NB4 (cell line): Measurements from ENCODE around the gene HTT.

Source experiments
- DNase-seq: peaks from one replicate; pipeline ENCODE4 v3.0.0; 2010; ENCODE audit warnings: low read depth
- H3K4me3 ChIP-seq: one replicate; pipeline ENCODE4 v1.5.1; 2011; ENCODE audit warnings: mild to moderate bottlenecking, low read depth, low read length, moderate library complexity
- MAX ChIP-seq: IDR thresholded peaks from 2 replicates; pipeline ENCODE4 v1.6.1; 2011; ENCODE audit warnings: low read depth, low read length
- MYC ChIP-seq: IDR thresholded peaks from 2 replicates; pipeline ENCODE4 v1.6.1; 2011; ENCODE audit warnings: low read depth, low read length
- POLR2A ChIP-seq: IDR thresholded peaks from 2 replicates; pipeline ENCODE4 v1.6.1; 2011; ENCODE audit warnings: mild to moderate bottlenecking; ENCODE audit not compliant: insufficient read length; ENCODE audit errors: extremely low read depth
- TF ChIP-seq, protein P1 (sequence below): IDR thresholded peaks from one replicate; pipeline ENCODE4 v1.5.1; 2012; ENCODE audit warnings: low read depth, low read length

HTT gene

DNA sequence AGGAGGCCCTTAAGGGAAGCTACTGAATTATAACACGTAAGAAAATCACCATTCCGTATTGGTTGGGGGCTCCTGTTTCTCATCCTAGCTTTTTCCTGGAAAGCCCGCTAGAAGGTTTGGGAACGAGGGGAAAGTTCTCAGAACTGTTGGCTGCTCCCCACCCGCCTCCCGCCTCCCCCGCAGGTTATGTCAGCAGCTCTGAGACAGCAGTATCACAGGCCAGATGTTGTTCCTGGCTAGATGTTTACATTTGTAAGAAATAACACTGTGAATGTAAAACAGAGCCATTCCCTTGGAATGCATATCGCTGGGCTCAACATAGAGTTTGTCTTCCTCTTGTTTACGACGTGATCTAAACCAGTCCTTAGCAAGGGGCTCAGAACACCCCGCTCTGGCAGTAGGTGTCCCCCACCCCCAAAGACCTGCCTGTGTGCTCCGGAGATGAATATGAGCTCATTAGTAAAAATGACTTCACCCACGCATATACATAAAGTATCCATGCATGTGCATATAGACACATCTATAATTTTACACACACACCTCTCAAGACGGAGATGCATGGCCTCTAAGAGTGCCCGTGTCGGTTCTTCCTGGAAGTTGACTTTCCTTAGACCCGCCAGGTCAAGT, 167.5 kb downstream of the HTT start:
- no peak for DNase-seq
- H3K4me3 ChIP-seq = no peak overlapping the region
- TF ChIP-seq, protein P1, sequence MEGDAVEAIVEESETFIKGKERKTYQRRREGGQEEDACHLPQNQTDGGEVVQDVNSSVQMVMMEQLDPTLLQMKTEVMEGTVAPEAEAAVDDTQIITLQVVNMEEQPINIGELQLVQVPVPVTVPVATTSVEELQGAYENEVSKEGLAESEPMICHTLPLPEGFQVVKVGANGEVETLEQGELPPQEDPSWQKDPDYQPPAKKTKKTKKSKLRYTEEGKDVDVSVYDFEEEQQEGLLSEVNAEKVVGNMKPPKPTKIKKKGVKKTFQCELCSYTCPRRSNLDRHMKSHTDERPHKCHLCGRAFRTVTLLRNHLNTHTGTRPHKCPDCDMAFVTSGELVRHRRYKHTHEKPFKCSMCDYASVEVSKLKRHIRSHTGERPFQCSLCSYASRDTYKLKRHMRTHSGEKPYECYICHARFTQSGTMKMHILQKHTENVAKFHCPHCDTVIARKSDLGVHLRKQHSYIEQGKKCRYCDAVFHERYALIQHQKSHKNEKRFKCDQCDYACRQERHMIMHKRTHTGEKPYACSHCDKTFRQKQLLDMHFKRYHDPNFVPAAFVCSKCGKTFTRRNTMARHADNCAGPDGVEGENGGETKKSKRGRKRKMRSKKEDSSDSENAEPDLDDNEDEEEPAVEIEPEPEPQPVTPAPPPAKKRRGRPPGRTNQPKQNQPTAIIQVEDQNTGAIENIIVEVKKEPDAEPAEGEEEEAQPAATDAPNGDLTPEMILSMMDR = no peak
- TF ChIP-seq MAX (no peak), POLR2A (no peak), MYC (no peak)

DNA sequence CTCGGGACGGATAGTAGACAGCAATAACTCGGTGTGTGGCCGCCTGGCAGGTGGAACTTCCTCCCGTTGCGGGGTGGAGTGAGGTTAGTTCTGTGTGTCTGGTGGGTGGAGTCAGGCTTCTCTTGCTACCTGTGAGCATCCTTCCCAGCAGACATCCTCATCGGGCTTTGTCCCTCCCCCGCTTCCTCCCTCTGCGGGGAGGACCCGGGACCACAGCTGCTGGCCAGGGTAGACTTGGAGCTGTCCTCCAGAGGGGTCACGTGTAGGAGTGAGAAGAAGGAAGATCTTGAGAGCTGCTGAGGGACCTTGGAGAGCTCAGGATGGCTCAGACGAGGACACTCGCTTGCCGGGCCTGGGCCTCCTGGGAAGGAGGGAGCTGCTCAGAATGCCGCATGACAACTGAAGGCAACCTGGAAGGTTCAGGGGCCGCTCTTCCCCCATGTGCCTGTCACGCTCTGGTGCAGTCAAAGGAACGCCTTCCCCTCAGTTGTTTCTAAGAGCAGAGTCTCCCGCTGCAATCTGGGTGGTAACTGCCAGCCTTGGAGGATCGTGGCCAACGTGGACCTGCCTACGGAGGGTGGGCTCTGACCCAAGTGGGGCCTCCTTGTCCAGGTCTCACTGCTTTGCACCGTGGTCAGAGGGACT, 168.8 kb downstream of the HTT start:
- TF ChIP-seq POLR2A (no peak), MAX (no peak), MYC (no peak)
- TF ChIP-seq, protein P1 = no peak
- no peak for DNase-seq

DNA sequence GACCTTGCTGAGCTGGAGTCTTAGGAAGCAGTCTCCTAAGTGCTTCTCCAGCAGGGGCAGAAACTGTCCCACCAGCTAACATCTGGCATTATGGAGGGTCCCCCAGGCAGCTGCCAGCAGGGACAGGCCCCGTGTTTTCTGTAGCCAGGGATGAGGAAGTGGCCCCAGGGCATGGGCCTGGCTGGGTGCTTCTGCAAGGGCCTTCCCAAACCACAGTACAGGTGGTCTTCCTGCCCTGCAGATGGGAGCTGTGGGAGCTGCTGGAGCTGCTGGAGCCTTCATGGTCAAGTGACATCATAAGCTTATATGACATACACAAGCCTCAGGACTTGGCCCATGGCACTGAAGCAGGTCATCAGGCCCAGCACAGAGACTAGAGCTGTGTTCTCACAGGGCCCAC, 169.5 kb downstream of the HTT start:
- DNase-seq = peak; percentile 45
- no peak for TF ChIP-seq MAX
- TF ChIP-seq POLR2A = no peak
- TF ChIP-seq MYC = no peak
- TF ChIP-seq, protein P1 = no peak
- no peak overlapping the region for H3K4me3 ChIP-seq

More for the DNA sequence above, 168.8 kb downstream of the HTT start:
- no peak overlapping the region for H3K4me3 ChIP-seq

DNA sequence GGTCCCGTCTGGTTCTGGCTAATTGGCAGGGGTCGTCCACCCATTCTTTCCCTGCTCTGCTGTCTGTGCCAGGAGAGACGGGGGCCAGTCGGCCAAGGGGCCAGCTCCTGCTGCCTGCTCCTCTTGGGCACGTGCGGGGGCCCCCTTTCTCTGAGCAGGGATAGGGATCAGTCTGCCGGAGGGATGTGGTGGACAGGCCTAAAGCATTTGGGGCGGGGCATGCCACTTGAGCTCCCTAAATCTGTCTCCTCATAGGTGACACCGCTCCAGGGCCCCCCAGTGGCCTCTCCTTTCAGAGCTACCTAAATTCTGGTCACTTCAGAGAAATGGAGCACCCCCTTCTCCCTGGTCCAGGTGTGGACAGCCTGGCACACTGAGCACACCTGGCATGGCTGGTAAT, 170.3 kb downstream of the HTT start:
- no peak for TF ChIP-seq MYC
- TF ChIP-seq POLR2A = no peak
- TF ChIP-seq MAX = no peak
- TF ChIP-seq, protein P1 = no peak
- DNase-seq = no peak

DNA sequence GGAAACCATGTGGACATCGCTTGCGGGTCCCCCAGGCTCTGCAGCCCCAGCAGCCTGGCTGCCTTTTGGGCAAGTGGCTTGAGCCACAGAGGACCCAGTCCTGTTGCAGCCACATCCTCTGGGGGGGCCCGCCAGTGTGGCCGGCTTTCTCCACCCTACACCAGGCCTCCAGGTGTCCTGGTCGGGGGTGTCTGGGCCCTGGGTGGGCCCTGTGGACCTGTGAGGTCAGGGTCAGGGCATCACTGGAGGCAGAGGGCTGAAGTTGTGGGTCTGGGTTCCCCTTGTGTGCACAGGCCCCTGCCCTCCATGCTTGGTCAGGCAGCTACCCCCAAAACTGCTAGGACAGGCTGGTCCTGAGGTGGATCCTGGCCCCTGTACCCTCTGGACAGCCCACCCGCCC, 171.2 kb downstream of the HTT start:
- TF ChIP-seq, protein P1 = no peak
- TF ChIP-seq POLR2A (no peak), MYC (no peak), MAX (no peak)
- no peak for DNase-seq
- no peak overlapping the region for H3K4me3 ChIP-seq

More for the DNA sequence above, 170.3 kb downstream of the HTT start:
- no peak overlapping the region for H3K4me3 ChIP-seq
